HuH-7 (cell line): ENCODE measurements around the gene TMEM183A.

ENCODE experiments used
- DNase-seq: peaks from one replicate; pipeline ENCODE4 v3.0.0; 2011; ENCODE audit warnings: low spot score

The TMEM183A gene

GRCh38 chr1:203028784-203029553, 21.8 kb downstream of the TMEM183A start:
- DNase-seq: no peak

- DNase-seq: no peak
Measured at GRCh38 chr1:203031467-203031866, 24.3 kb downstream of the TMEM183A start.

- DNase-seq: no peak
Measured at GRCh38 chr1:203033287-203033686, 26.1 kb downstream of the TMEM183A start.

- DNase-seq: no peak
Measured at GRCh38 chr1:203033917-203034316, 26.7 kb downstream of the TMEM183A start.

GRCh38 chr1:203034422-203035110, 27.4 kb downstream of the TMEM183A start:
- no peak for DNase-seq

- no peak for DNase-seq
Measured at GRCh38 chr1:203035111-203036000, 28.2 kb downstream of the TMEM183A start.

- no peak for DNase-seq
Measured at GRCh38 chr1:203036135-203036534, 29.0 kb downstream of the TMEM183A start.

GRCh38 chr1:203036537-203036936, 29.4 kb downstream of the TMEM183A start:
- DNase-seq: no peak

- DNase-seq: no peak
Measured at GRCh38 chr1:203037509-203038190, 30.5 kb downstream of the TMEM183A start.

- DNase-seq: no peak
Measured at GRCh38 chr1:203038217-203038741, 31.1 kb downstream of the TMEM183A start.

- DNase-seq: peak; percentile 82
Measured at GRCh38 chr1:203038891-203039608, 31.9 kb downstream of the TMEM183A start.

GRCh38 chr1:203039609-203040512, 32.7 kb downstream of the TMEM183A start:
- DNase-seq: peak; percentile 52

- DNase-seq: no peak
Measured at GRCh38 chr1:203040513-203041275, 33.5 kb downstream of the TMEM183A start.

GRCh38 chr1:203041351-203041932, 34.3 kb downstream of the TMEM183A start:
- no peak for DNase-seq

- no peak for DNase-seq
Measured at GRCh38 chr1:203043830-203044545, 36.8 kb downstream of the TMEM183A start.

GRCh38 chr1:203044546-203045250, 37.5 kb downstream of the TMEM183A start:
- DNase-seq: no peak

- no peak for DNase-seq
Measured at GRCh38 chr1:203045336-203045735, 38.2 kb downstream of the TMEM183A start.
